Glutamatergic neuron (in vitro differentiated cells): ENCODE results near the gene AP1M1. TPM values are rescaled to one million over a fixed set of nuclear protein-coding genes. Genes with fewer than 3 reads are reported as not detected.

Experiments
- DNase-seq: peaks from one replicate; pipeline ENCODE4 v3.0.0; 2022
- H3K27ac Mint-ChIP-seq: one replicate; pipeline ENCODE4 v1.8.0; 2020; ENCODE audit warnings: mild to moderate bottlenecking, mixed read lengths, inconsistent platforms; ENCODE audit not compliant: unreplicated experiment
- H3K27me3 Mint-ChIP-seq: one replicate; pipeline ENCODE4 v1.8.0; 2020; ENCODE audit warnings: mild to moderate bottlenecking, moderate library complexity, mixed read lengths, inconsistent platforms; ENCODE audit not compliant: unreplicated experiment
- H3K36me3 Mint-ChIP-seq: one replicate; pipeline ENCODE4 v1.8.0; 2020; ENCODE audit warnings: mild to moderate bottlenecking, mixed read lengths, inconsistent platforms; ENCODE audit not compliant: unreplicated experiment
- H3K4me1 Mint-ChIP-seq: one replicate; pipeline ENCODE4 v1.8.0; 2020; ENCODE audit warnings: mild to moderate bottlenecking, low read depth, mixed read lengths, inconsistent platforms; ENCODE audit not compliant: unreplicated experiment
- H3K4me3 Mint-ChIP-seq: one replicate; pipeline ENCODE4 v1.8.0; 2020; ENCODE audit warnings: mild to moderate bottlenecking, mixed read lengths, inconsistent platforms; ENCODE audit not compliant: unreplicated experiment
- H3K9me3 Mint-ChIP-seq: one replicate; pipeline ENCODE4 v1.8.0; 2020; ENCODE audit warnings: mild to moderate bottlenecking, moderate library complexity, mixed read lengths, inconsistent platforms; ENCODE audit not compliant: unreplicated experiment
- CTCF ChIP-seq: fragments of 200-600 bp; sonication (generic); IDR thresholded peaks from one replicate; pipeline ENCODE4 v1.5.0; 2021; ENCODE audit not compliant: partially characterized antibody, unreplicated experiment
- total RNA-seq: library from RNA; stranded (reverse); fragmentation: NEBNext Ultra II Directional; extraction: Animal tissue kit (Norgen Biotek cat#: 25700); gene quantifications from one replicate; pipeline ENCODE4 v1.2.1, GENCODE V29; 2021; ENCODE audit not compliant: unreplicated experiment

AP1M1 gene
- total RNA-seq, 1 donor from 2014 or later = 87.6 TPM

GRCh38 chr19:16225279-16226183 lies 27.8 kb downstream of the AP1M1 start:
- Mint-ChIP-seq H3K27ac (no peak overlapping the region), H3K36me3 (peaks cover 19% of the 10 kb centered on the region), H3K27me3 (peaks cover 5% of the 10 kb centered on the region), H3K9me3 (peaks cover 7% of the 10 kb centered on the region), H3K4me1 (no peaks in the 10 kb centered on the region), H3K4me3 (no peak overlapping the region)
- DNase-seq = no peak
- no peak for TF ChIP-seq CTCF

- H3K4me1 Mint-ChIP-seq = no peaks in the 10 kb centered on the region
- no peak overlapping the region for H3K27ac Mint-ChIP-seq
- H3K4me3 Mint-ChIP-seq = no peak overlapping the region
- peaks cover 5% of the 10 kb centered on the region for H3K27me3 Mint-ChIP-seq
- peaks cover 13% of the 10 kb centered on the region for H3K36me3 Mint-ChIP-seq
- no peak for DNase-seq
- H3K9me3 Mint-ChIP-seq = peaks cover 7% of the 10 kb centered on the region
- no peak for TF ChIP-seq CTCF
Observed at GRCh38 chr19:16226184-16226591, 28.5 kb downstream of the AP1M1 start.

- no peak for DNase-seq
- Mint-ChIP-seq H3K4me1 (no peaks in the 10 kb centered on the region), H3K9me3 (peaks cover 7% of the 10 kb centered on the region), H3K27ac (no peak overlapping the region), H3K27me3 (peaks cover 5% of the 10 kb centered on the region), H3K36me3 (peaks cover 7% of the 10 kb centered on the region), H3K4me3 (no peak overlapping the region)
- no peak for TF ChIP-seq CTCF
Observed at GRCh38 chr19:16226878-16227836, 29.4 kb downstream of the AP1M1 start.

GRCh38 chr19:16227837-16228636 lies 30.3 kb downstream of the AP1M1 start:
- H3K4me3 Mint-ChIP-seq = no peak overlapping the region
- no peak overlapping the region for H3K27ac Mint-ChIP-seq
- no peaks in the 10 kb centered on the region for H3K9me3 Mint-ChIP-seq
- no peak for TF ChIP-seq CTCF
- peaks cover 6% of the 10 kb centered on the region for H3K27me3 Mint-ChIP-seq
- H3K4me1 Mint-ChIP-seq = no peaks in the 10 kb centered on the region
- no peaks in the 10 kb centered on the region for H3K36me3 Mint-ChIP-seq
- no peak for DNase-seq
